Measurements from ENCODE around the gene MAVS. TPM values are rescaled to one million over a fixed set of nuclear protein-coding genes. Genes with fewer than 3 reads are reported as not detected.
A peak's percentile ranks its signal among the peaks of the same experiment; 100 is the strongest.
"Not testable (repeated sequence)": the region's sequence is repeated elsewhere in the genome, so short reads cannot be mapped to it uniquely, and the experiment has no call there.

MAVS gene
- total RNA-seq, 1 experiment from 2014 or later = 23.9 TPM

GRCh38 chr20:3896302-3896701 is 49.7 kb downstream of the MAVS start:
- in situ Hi-C loops (cut with HindIII; ENCODE audit: low pct_unique_long_range_greater_than_20kb, low sequenced_read_pairs) = no loop called here
- no peak for DNase-seq (ENCODE audit: low read depth, low spot score)

- no peak for DNase-seq (ENCODE audit: low read depth, low spot score)
- in situ Hi-C loops (cut with HindIII; ENCODE audit: low pct_unique_long_range_greater_than_20kb, low sequenced_read_pairs) = no loop called here
Measured at GRCh38 chr20:3896853-3897583, 50.4 kb downstream of the MAVS start.

DNA sequence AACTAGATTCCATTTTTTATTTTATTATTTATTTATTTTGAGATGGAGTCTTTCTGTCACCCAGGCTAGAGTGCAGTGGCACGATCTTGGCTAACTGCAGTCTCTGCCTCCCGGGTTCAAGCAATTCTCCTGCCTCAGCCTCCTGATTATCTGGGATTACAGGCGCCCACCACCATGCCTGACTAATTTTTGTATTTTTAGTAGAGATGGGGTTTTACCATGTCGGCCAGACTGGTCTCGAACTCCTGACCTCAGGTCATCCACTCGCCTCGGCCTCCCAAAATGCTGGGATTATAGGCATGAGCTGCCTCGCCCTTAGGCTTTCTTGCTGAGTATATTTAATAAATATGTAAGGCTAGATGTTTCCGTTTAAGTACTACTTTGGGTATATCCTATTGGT is 51.5 kb downstream of the MAVS start:
- in situ Hi-C loops (cut with HindIII; ENCODE audit: low pct_unique_long_range_greater_than_20kb, low sequenced_read_pairs) = not testable (repeated sequence)

DNA sequence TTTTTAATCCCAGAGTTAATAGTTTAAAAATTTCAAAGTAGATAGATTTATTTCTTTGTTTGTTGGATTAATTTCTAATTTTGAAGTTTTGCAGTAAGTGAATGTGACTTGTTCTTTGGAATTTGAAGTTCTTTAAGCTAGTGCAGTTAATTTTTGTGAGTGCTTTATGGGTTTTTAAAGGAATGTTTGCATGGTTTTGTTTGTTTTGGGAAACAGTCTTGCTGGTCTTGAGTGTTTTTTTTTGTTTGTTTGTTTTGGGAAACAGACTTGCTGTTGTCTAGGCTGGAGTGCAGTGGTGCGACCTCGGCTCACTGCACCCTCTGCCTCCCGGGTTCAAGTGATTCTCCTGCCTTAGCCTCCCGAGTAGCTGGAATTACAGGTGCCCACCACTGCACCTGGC is 52.0 kb downstream of the MAVS start:
- DNase-seq (ENCODE audit: low read depth, low spot score) = no peak
- in situ Hi-C loops (cut with HindIII; ENCODE audit: low pct_unique_long_range_greater_than_20kb, low sequenced_read_pairs) = no loop called here

More for the DNA sequence above, 51.5 kb downstream of the MAVS start:
- not testable (repeated sequence) for DNase-seq (ENCODE audit: low read depth, low spot score)

GRCh38 chr20:3900187-3900604 is 53.6 kb downstream of the MAVS start:
- in situ Hi-C loops (cut with HindIII; ENCODE audit: low pct_unique_long_range_greater_than_20kb, low sequenced_read_pairs) = no loop called here
- DNase-seq (ENCODE audit: low read depth, low spot score) = no peak

DNA sequence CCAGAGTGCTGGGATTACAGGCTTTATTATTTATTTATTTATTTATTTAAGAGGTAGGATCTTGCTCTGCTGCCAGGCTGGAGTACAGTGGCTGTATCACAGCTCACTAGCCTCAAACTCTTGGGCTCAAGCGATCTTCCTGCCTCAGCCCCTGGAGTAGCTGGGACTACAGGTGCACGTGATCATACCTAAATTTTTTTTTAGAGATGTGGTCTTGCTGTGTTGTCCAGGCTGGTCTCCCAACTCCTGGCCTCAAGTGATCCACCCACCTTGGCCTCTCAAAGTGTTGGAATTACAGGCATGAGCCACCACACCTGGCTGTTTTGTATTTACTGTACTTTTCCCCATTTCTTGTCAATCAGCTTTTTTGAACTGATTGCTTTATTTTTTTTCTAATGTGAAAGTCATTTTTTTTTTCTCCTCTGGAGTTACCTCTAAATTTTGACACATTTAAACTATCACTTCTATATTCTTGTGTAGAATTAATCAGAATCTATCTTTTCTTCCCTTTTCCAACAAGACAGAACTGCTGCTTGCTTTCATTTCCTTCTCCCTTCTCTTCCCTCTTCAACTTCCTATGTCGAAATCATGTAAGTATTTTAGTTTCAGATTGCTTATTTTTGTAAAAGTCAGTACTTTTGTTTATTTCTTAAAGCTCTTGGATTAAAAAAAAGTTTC is 54.5 kb downstream of the MAVS start:
- in situ Hi-C loops (cut with HindIII; ENCODE audit: low pct_unique_long_range_greater_than_20kb, low sequenced_read_pairs) = no loop called here
- no peak for DNase-seq (ENCODE audit: low read depth, low spot score)

DNA sequence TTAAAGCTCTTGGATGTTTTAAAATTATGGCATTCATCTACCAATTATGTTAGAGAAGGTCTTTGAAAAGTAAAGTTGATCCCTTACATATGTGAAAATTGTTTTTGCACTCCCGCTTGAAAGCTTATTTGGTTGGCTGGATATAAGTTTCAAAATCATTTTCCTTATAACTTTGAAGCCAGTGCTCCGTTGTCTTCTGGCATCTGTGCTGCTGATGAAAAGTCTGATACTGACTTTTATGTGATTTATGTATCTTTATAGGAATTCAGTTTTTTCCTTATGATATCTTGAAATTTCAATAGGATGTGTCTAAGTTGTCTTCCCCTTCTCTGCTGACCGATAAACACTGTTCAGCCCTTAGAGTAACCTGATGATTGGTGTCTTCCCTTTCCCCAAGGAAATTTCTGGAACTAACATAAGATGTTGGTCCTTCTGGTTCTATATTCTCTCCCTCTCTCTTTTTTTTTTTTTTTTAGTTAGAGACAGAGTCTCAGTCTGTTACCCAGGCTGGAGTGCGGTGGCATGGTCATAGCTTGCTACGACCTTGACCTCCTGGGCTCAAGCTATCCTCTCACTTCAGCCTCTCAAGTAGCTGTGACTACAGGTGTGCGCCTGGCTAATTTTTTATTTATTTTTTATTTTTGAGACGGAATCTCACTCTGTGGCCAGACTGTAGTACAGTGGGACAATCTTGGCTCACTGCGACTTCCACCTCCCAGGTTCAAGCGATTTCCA is 55.2 kb downstream of the MAVS start:
- in situ Hi-C loops (cut with HindIII; ENCODE audit: low pct_unique_long_range_greater_than_20kb, low sequenced_read_pairs) = no loop called here
- DNase-seq (ENCODE audit: low read depth, low spot score) = no peak

DNA sequence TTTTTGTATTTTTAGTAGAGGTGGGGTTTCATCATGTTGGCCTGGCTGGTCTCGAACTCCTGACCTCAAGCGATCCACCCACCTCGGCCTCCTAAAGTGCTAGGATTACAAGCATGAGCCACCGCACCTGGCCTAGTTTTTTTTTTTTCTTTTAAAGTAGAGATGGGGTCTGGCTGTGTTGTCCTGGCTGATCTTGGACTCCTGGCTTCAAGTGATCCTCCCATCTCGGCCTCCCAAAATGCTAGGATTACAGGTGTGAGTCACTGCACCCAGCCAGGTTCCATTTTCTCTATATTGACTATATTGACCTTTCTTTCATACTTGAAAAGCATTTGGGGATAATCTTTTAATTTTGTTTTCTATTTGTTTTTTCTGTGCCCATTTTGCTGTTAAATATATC is 55.8 kb downstream of the MAVS start:
- in situ Hi-C loops (cut with HindIII; ENCODE audit: low pct_unique_long_range_greater_than_20kb, low sequenced_read_pairs) = no loop called here
- no peak for DNase-seq (ENCODE audit: low read depth, low spot score)

GRCh38 chr20:3904224-3904623 is 57.6 kb downstream of the MAVS start:
- in situ Hi-C loops (cut with HindIII; ENCODE audit: low pct_unique_long_range_greater_than_20kb, low sequenced_read_pairs) = no loop called here
- no peak for DNase-seq (ENCODE audit: low read depth, low spot score)

DNA sequence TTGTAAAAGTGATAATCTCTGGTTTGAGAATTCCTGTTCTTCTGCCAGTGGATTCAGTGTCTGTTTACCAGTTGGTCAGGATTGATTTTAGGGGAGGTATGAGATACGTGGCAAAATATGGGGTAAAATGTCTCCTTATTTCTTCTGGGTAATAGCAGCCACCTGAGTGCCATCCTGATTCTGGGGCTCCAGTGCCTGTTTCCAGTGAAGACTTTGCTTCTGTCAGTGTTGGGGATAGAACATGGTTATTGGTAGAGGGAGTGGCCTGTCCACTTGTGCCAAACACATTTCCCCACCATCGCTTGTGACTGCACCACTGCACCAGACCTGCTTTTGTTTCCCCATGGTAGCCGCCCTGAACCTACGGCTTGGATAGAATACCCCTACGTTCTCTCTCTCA is 58.2 kb downstream of the MAVS start:
- in situ Hi-C loops (cut with HindIII; ENCODE audit: low pct_unique_long_range_greater_than_20kb, low sequenced_read_pairs) = no loop called here
- DNase-seq (ENCODE audit: low read depth, low spot score) = no peak

DNA sequence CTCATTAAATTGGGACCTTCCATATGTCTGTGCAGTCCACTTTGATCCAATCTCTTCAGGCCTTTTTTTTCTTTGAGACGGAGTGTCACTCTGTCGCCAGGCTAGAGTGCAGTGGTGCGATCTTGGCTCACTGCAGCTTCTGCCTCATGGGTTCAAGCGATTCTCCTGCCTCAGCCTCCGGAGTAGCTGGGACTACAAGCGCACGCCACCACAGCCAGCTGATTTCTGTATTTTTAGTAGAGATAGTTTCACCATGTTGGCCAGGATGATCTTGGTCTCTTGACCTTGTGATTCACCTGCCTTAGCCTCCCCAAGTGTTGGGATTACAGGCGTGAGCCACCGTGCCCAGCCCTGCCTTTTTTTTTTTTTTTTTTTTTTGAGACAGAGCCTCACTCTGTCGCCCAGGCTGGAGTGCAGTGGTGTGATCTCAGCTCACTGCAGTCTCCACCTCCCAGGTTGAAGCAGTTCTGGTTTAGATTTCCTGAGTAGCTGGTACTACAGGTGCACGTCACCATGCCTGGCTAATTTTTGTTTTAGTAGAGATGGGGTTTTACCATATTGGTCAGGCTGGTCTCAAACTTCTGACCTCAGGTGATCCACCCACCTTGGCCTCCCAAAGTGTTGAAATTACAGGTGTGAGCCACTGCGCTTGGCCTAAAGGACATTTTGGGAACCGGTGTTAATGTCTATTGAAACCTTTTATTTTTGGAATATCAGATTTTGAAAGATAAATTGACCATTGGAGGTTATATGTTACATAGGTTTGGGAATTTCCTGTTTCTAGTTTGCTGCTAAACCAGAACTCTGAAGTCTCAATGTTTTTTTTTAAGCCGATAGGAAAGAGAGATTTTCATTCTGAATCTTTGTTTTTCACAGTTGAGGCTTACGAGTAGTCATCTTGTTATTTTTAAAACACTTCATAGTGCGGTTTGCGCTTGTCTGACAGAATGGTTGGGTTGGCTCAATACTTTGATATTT is 60.4 kb downstream of the MAVS start:
- DNase-seq (ENCODE audit: low read depth, low spot score); in situ Hi-C loops (cut with HindIII; ENCODE audit: low pct_unique_long_range_greater_than_20kb, low sequenced_read_pairs): not testable (repeated sequence)

DNA sequence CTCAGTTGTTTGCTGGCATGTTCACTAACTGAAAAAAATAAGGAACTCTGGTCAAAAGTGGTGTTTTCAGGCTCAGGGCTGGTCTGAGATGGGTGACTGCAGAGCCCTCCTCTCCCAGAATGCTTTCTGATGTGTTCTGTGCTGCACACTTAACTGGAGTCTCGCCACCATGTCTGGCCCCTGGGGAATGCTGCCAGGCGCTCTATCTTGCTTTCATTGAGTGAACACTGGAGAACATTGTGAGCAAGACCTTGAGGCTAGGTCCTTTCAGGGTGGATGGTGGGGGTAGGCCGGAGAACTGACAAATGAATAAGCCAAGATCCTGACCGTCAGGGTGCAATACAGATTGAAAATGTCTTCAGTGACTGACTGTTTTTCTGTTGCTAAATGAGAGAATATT is 62.0 kb downstream of the MAVS start:
- in situ Hi-C loops (cut with HindIII; ENCODE audit: low pct_unique_long_range_greater_than_20kb, low sequenced_read_pairs) = no loop called here
- peak; percentile 86 for DNase-seq (ENCODE audit: low read depth, low spot score)

DNA sequence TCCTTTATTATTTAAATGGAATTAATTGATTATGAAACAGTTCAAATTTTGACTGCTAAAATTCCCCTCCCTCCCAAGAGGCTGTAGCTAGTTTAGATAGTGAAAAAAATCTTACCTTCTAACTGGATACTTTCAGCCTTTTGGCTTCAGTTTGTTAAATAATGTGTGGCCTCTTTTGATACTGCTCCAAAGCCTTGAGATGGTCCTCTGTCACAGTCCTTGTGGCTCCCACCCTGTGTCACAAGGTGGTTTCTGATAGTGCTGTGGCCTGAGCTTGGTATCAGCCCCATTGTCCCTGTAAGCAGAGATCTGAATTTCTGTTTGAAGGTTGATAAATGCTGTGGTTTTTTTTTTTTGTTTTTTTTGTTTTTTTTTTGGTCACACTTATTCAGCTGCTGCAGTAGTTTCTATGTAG is 63.3 kb downstream of the MAVS start:
- DNase-seq (ENCODE audit: low read depth, low spot score) = no peak
- in situ Hi-C loops (cut with HindIII; ENCODE audit: low pct_unique_long_range_greater_than_20kb, low sequenced_read_pairs) = no loop called here

GRCh38 chr20:3910853-3911252 is 64.2 kb downstream of the MAVS start:
- in situ Hi-C loops (cut with HindIII; ENCODE audit: low pct_unique_long_range_greater_than_20kb, low sequenced_read_pairs) = no loop called here
- DNase-seq (ENCODE audit: low read depth, low spot score) = no peak

- in situ Hi-C loops (cut with HindIII; ENCODE audit: low pct_unique_long_range_greater_than_20kb, low sequenced_read_pairs) = no loop called here
Measured at GRCh38 chr20:3911956-3912355, 65.3 kb downstream of the MAVS start.

GRCh38 chr20:3914446-3914845 is 67.8 kb downstream of the MAVS start:
- in situ Hi-C loops (cut with HindIII; ENCODE audit: low pct_unique_long_range_greater_than_20kb, low sequenced_read_pairs) = no loop called here
- no peak for DNase-seq (ENCODE audit: low read depth, low spot score)

More at GRCh38 chr20:3911956-3912355, 65.3 kb downstream of the MAVS start:
- no peak for DNase-seq (ENCODE audit: low read depth, low spot score)

DNA sequence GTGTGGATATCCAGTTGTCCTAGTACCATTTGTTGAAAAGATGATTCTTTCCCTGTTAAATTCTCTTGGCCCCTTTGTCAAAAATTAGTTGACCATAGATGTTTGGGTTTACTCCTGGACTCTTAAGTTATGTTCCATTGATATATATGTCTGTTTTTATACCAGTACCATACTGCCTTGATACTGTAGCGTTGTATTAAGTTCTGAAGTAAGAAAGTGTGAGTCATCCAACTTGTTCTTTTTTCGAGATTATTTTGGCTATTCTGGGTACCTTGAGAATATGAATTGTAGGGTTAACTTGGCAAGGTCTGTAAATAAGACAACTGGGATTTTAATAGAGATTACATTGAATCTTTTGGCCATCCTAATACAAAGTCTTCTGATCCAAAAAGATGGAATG is 69.1 kb downstream of the MAVS start:
- DNase-seq (ENCODE audit: low read depth, low spot score) = no peak
- in situ Hi-C loops (cut with HindIII; ENCODE audit: low pct_unique_long_range_greater_than_20kb, low sequenced_read_pairs) = no loop called here
